Effector memory CD8-positive, alpha-beta T cell (primary cell): ENCODE data around the gene IMMT.
A peak's percentile ranks its signal among the peaks of the same experiment; 100 is the strongest.

ENCODE experiments used
- ATAC-seq: fragments of 150-1000 bp; cut with Tn5 transposase; replicated peaks from 2 replicates; pipeline ENCODE4 v1.10.0; 2021; ENCODE audit warnings: mild to moderate bottlenecking, moderate library complexity
- DNase-seq, 3 experiments: peaks; one replicate each; pipeline ENCODE4 v3.0.0; 2021
- H3K27ac Mint-ChIP-seq, 2 donors: one replicate each; pipeline ENCODE4 v1.8.0; 2022; ENCODE audit warnings: mild to moderate bottlenecking in 2 of 2, mixed read lengths in 2 of 2, moderate library complexity in 2 of 2
- H3K27me3 Mint-ChIP-seq, 2 donors: one replicate each; pipeline ENCODE4 v1.8.0; 2022; ENCODE audit warnings: mixed read lengths in 2 of 2
- H3K36me3 Mint-ChIP-seq: one replicate; pipeline ENCODE4 v1.8.0; 2022; ENCODE audit warnings: mild to moderate bottlenecking, moderate library complexity, mixed read lengths; ENCODE audit not compliant: insufficient read depth
- H3K4me1 Mint-ChIP-seq, 2 donors: one replicate each; pipeline ENCODE4 v1.8.0; 2022; ENCODE audit warnings: low read depth in 2 of 2, mixed read lengths in 2 of 2
- H3K4me3 Mint-ChIP-seq, 2 donors: one replicate each; pipeline ENCODE4 v1.8.0; 2022; ENCODE audit warnings: mild to moderate bottlenecking in 2 of 2, mixed read lengths in 2 of 2, moderate library complexity in 2 of 2
- H3K9me3 Mint-ChIP-seq, 2 donors: one replicate each; pipeline ENCODE4 v1.8.0; 2022; ENCODE audit warnings: mixed read lengths in 2 of 2

Gene IMMT

GRCh38 chr2:86174445-86174844, 20.8 kb downstream of the IMMT start:
- H3K27me3 Mint-ChIP-seq, result no peaks in the 10 kb centered on the region
- H3K4me1 Mint-ChIP-seq, result peaks cover 15 to 23% of the 10 kb centered on the region in 2 donors
- H3K27ac Mint-ChIP-seq, result peak overlapping the region; percentile 38 to 44
- DNase-seq (no peak), ATAC-seq (no peak)
- H3K36me3 Mint-ChIP-seq, result peaks cover 73% of the 10 kb centered on the region
- no peak overlapping the region for H3K4me3 Mint-ChIP-seq
- H3K9me3 Mint-ChIP-seq, result no peaks in the 10 kb centered on the region

- Mint-ChIP-seq H3K27me3 (no peaks in the 10 kb centered on the region), H3K27ac (peak overlapping the region; percentile 23 to 36), H3K36me3 (peaks cover 76% of the 10 kb centered on the region), H3K4me1 (peaks cover 15 to 26% of the 10 kb centered on the region in 2 donors), H3K9me3 (no peaks in the 10 kb centered on the region), H3K4me3 (no peak overlapping the region)
- no peak for ATAC-seq
- no peak for DNase-seq
These were observed 22.7 kb downstream of the IMMT start for GRCh38 chr2:86172610-86173009.

- Mint-ChIP-seq H3K4me1 (peaks cover 12 to 24% of the 10 kb centered on the region in 2 donors), H3K27ac (peak overlapping the region in 1 of 2 donors; percentile 62), H3K4me3 (no peak overlapping the region), H3K27me3 (no peaks in the 10 kb centered on the region), H3K36me3 (peaks cover 77% of the 10 kb centered on the region), H3K9me3 (no peaks in the 10 kb centered on the region)
- no peak for ATAC-seq
- DNase-seq, result no peak
These were observed 24.0 kb downstream of the IMMT start for GRCh38 chr2:86171295-86171694.

- no peak overlapping the region for H3K27ac Mint-ChIP-seq
- ATAC-seq, result peak; percentile 62
- H3K36me3 Mint-ChIP-seq, result peaks cover 79% of the 10 kb centered on the region
- H3K4me3 Mint-ChIP-seq, result peak overlapping the region in 1 of 2 donors; percentile 8
- DNase-seq, result no peak
- H3K4me1 Mint-ChIP-seq, result peaks cover 7 to 16% of the 10 kb centered on the region in 2 donors
- H3K9me3 Mint-ChIP-seq, result no peaks in the 10 kb centered on the region
- no peaks in the 10 kb centered on the region for H3K27me3 Mint-ChIP-seq
These were observed 24.8 kb downstream of the IMMT start for GRCh38 chr2:86170449-86170848.

- no peaks in the 10 kb centered on the region for H3K27me3 Mint-ChIP-seq
- H3K9me3 Mint-ChIP-seq, result no peaks in the 10 kb centered on the region
- H3K27ac Mint-ChIP-seq, result no peak overlapping the region
- H3K4me1 Mint-ChIP-seq, result no peaks in the 10 kb centered on the region
- H3K36me3 Mint-ChIP-seq, result peaks cover 91% of the 10 kb centered on the region
- no peak overlapping the region for H3K4me3 Mint-ChIP-seq
- ATAC-seq (no peak), DNase-seq (no peak)
These were observed 34.9 kb downstream of the IMMT start for GRCh38 chr2:86160156-86160952.

- Mint-ChIP-seq H3K4me3 (no peak overlapping the region), H3K4me1 (no peaks in the 10 kb centered on the region), H3K36me3 (peaks cover 87% of the 10 kb centered on the region), H3K27me3 (no peaks in the 10 kb centered on the region), H3K27ac (no peak overlapping the region), H3K9me3 (no peaks in the 10 kb centered on the region)
- ATAC-seq (no peak), DNase-seq (no peak)
These were observed 37.0 kb downstream of the IMMT start for GRCh38 chr2:86158286-86158685.

GRCh38 chr2:86157009-86157556, 38.2 kb downstream of the IMMT start:
- Mint-ChIP-seq H3K27me3 (no peaks in the 10 kb centered on the region), H3K4me3 (no peak overlapping the region), H3K9me3 (no peaks in the 10 kb centered on the region), H3K27ac (no peak overlapping the region), H3K4me1 (no peaks in the 10 kb centered on the region), H3K36me3 (peaks cover 83% of the 10 kb centered on the region)
- DNase-seq (no peak), ATAC-seq (no peak)

- no peak overlapping the region for H3K27ac Mint-ChIP-seq
- H3K36me3 Mint-ChIP-seq, result peaks cover 87% of the 10 kb centered on the region
- no peaks in the 10 kb centered on the region for H3K27me3 Mint-ChIP-seq
These were observed 44.8 kb downstream of the IMMT start for GRCh38 chr2:86150502-86150901.

GRCh38 chr2:86147793-86148192, 47.5 kb downstream of the IMMT start:
- Mint-ChIP-seq H3K27ac (no peak overlapping the region), H3K4me1 (peaks cover 0 to 1% of the 10 kb centered on the region in 2 donors), H3K36me3 (peaks cover 87% of the 10 kb centered on the region), H3K4me3 (no peak overlapping the region), H3K9me3 (no peaks in the 10 kb centered on the region), H3K27me3 (no peaks in the 10 kb centered on the region)
- ATAC-seq (no peak), DNase-seq (no peak)

More at GRCh38 chr2:86150502-86150901, 44.8 kb downstream of the IMMT start:
- Mint-ChIP-seq H3K4me1 (peaks cover 0 to 1% of the 10 kb centered on the region in 2 donors), H3K9me3 (no peaks in the 10 kb centered on the region), H3K4me3 (no peak overlapping the region)
- no peak for DNase-seq
- ATAC-seq, result no peak

GRCh38 chr2:86143926-86144685, 51.2 kb downstream of the IMMT start:
- no peak overlapping the region for H3K4me3 Mint-ChIP-seq
- no peaks in the 10 kb centered on the region for H3K9me3 Mint-ChIP-seq
- no peaks in the 10 kb centered on the region for H3K27me3 Mint-ChIP-seq
- no peak for ATAC-seq
- peak overlapping the region; percentile 46 to 60 for H3K27ac Mint-ChIP-seq
- no peak for DNase-seq
- peaks cover 73% of the 10 kb centered on the region for H3K36me3 Mint-ChIP-seq
- H3K4me1 Mint-ChIP-seq, result peaks cover 0 to 3% of the 10 kb centered on the region in 2 donors

GRCh38 chr2:86143307-86143706, 52.0 kb downstream of the IMMT start:
- Mint-ChIP-seq H3K4me3 (no peak overlapping the region), H3K9me3 (no peaks in the 10 kb centered on the region), H3K36me3 (peaks cover 68% of the 10 kb centered on the region), H3K27ac (peak overlapping the region; percentile 46 to 60), H3K4me1 (peaks cover 0 to 4% of the 10 kb centered on the region in 2 donors), H3K27me3 (no peaks in the 10 kb centered on the region)
- DNase-seq, result no peak
- no peak for ATAC-seq

- H3K27ac Mint-ChIP-seq, result peak overlapping the region; percentile 5 to 60
- H3K4me1 Mint-ChIP-seq, result peaks cover 0 to 4% of the 10 kb centered on the region in 2 donors
- ATAC-seq (no peak), DNase-seq (no peak)
- no peak overlapping the region for H3K4me3 Mint-ChIP-seq
- H3K27me3 Mint-ChIP-seq, result no peaks in the 10 kb centered on the region
- no peaks in the 10 kb centered on the region for H3K9me3 Mint-ChIP-seq
- peaks cover 62% of the 10 kb centered on the region for H3K36me3 Mint-ChIP-seq
These were observed 52.6 kb downstream of the IMMT start for GRCh38 chr2:86142436-86143257.

- Mint-ChIP-seq H3K27me3 (no peaks in the 10 kb centered on the region), H3K27ac (peak overlapping the region; percentile 44 to 75), H3K4me3 (no peak overlapping the region), H3K4me1 (peaks cover 0 to 4% of the 10 kb centered on the region in 2 donors), H3K9me3 (no peaks in the 10 kb centered on the region), H3K36me3 (peaks cover 59% of the 10 kb centered on the region)
- ATAC-seq (no peak), DNase-seq (no peak)
These were observed 54.3 kb downstream of the IMMT start for GRCh38 chr2:86140969-86141392.
